Activated T-cell treated with anti-CD3 and anti-CD28 coated beads, Interleukin-2, amount 50 U/mL, for 72 hours (primary cell): ENCODE data around the gene F2RL2. TPM values are rescaled to one million over a fixed set of nuclear protein-coding genes. Genes with fewer than 3 reads are reported as not detected.

Experiments
- ATAC-seq, 2 donors: fragments of 150-1000 bp; cut with Tn5 transposase; replicated peaks in 1 of 2; 2 replicates each; pipeline ENCODE4 v1.10.0; 2021; ENCODE audit warnings: moderate library complexity in 2 of 2, mild to moderate bottlenecking in 1 of 2
- DNase-seq, 2 donors: peaks; one replicate each; pipeline ENCODE4 v3.0.0; 2021 to 2022; ENCODE audit warnings: mixed read lengths in 1 of 2
- H3K27ac Mint-ChIP-seq: one replicate; pipeline ENCODE4 v1.8.0; 2022; ENCODE audit warnings: mild to moderate bottlenecking, moderate library complexity, mixed read lengths
- H3K27me3 Mint-ChIP-seq: one replicate; pipeline ENCODE4 v1.8.0; 2022; ENCODE audit warnings: low read depth, mixed read lengths
- H3K36me3 Mint-ChIP-seq, 2 donors: one replicate each; pipeline ENCODE4 v1.8.0; 2022; ENCODE audit warnings: mixed read lengths in 2 of 2, mild to moderate bottlenecking in 1 of 2; ENCODE audit not compliant: insufficient read depth in 2 of 2
- H3K4me1 Mint-ChIP-seq: one replicate; pipeline ENCODE4 v1.8.0; 2022; ENCODE audit warnings: low read depth, mixed read lengths
- H3K4me3 Mint-ChIP-seq, 2 donors: one replicate each; pipeline ENCODE4 v1.8.0; 2022; ENCODE audit warnings: mild to moderate bottlenecking in 2 of 2, mixed read lengths in 2 of 2, moderate library complexity in 2 of 2
- H3K9me3 Mint-ChIP-seq, 2 donors: one replicate each; pipeline ENCODE4 v1.8.0; 2022; ENCODE audit warnings: mixed read lengths in 2 of 2
- total RNA-seq, 2 donors: library from RNA; stranded (reverse); gene quantifications; one replicate each; pipeline ENCODE4 v1.2.3, GENCODE V29; 2022

F2RL2 gene
- total RNA-seq, 2 donors from 2014 or later, result not detected

DNA sequence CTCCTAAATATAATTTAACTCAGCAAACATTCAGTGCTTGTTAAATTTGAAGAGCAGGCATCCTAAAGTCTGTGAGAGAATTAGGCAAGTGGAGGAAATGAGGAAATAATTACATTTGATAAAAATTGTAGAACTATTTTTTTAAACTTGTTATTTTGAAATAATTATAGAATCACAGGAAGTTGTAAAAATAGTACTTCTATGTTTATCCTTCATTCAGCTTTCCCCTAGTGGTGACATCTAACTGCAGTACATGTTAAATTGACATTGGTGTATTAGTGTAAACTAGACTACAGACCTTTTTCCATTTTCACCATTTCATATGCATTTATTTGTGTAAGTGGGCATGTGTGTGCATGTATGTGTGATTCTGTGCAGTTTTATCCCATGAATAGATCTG is 51.6 kb downstream of the F2RL2 start:
- DNase-seq, result no peak
- Mint-ChIP-seq H3K27me3 (no peaks in the 10 kb centered on the region), H3K27ac (no peak overlapping the region), H3K4me1 (no peaks in the 10 kb centered on the region), H3K9me3 (no peaks in the 10 kb centered on the region), H3K36me3 (peaks cover 1 to 3% of the 10 kb centered on the region in 2 donors), H3K4me3 (no peak overlapping the region)
- ATAC-seq, result no peak

DNA sequence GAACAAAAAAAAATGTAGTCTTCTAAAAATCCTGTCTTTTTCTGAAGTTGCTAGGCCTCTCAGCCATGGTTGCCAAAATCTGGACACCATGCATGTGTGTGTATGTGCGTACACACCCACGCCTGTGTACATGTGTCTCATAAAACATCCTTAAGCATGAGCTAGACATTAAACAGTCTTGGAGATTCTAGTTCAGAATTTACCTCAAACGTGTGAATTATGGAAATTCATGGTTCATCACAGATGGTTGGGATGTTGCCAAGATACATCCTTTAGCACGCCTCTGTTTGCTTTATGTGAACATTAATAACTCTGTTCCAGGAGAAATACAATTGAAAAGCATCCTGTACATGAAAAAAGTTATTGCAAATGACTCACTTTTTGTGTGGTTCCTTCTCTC is 53.0 kb downstream of the F2RL2 start:
- no peaks in the 10 kb centered on the region for H3K27me3 Mint-ChIP-seq
- H3K27ac Mint-ChIP-seq, result no peak overlapping the region
- H3K4me3 Mint-ChIP-seq, result no peak overlapping the region

More for the DNA sequence above, 53.0 kb downstream of the F2RL2 start:
- no peak for DNase-seq
- Mint-ChIP-seq H3K4me1 (no peaks in the 10 kb centered on the region), H3K9me3 (no peaks in the 10 kb centered on the region), H3K36me3 (peaks cover 0 to 5% of the 10 kb centered on the region in 2 donors)
- no peak for ATAC-seq

Other genes starting within 250 kb of the F2RL2 start
- gene IQGAP2, start 220.1 kb downstream of the F2RL2 start, total RNA-seq, result 100 to 1,000 TPM in 1 of 2 donors, 10 to 100 TPM in 1; 78.0 to 108 TPM
- 10 to 100 TPM in 1 of 2 donors, 1 to 10 TPM in 1; 4.5 to 10.6 TPM for gene F2R, start 92.7 kb upstream of the F2RL2 start, total RNA-seq
- 1 to 10 TPM; 1.6 to 1.7 TPM for gene F2RL1, start 195.6 kb upstream of the F2RL2 start, total RNA-seq
- 1 to 10 TPM; 1.7 to 1.9 TPM for gene S100Z, start 226.6 kb upstream of the F2RL2 start, total RNA-seq